Naive thymus-derived CD8-positive, alpha-beta T cell (primary cell): ENCODE results near the gene KIRREL3. TPM values are rescaled to one million over a fixed set of nuclear protein-coding genes. Genes with fewer than 3 reads are reported as not detected.

Experiments used
- ATAC-seq, 2 donors: fragments of 150-1000 bp; cut with Tn5 transposase in 1 of 2; sonication (Bioruptor Pico), chemical (Tn5 transposase) in 1 of 2; 1 replicate in 1 of 2; 2 replicates in 1 of 2; pipeline ENCODE4 v1.10.0; 2021; ENCODE audit warnings: mild to moderate bottlenecking in 2 of 2, moderate library complexity in 2 of 2
- POLR2A ChIA-PET: fragments of 350-600 bp; sonication (Branson Sonifier 250); formaldehyde crosslinking; loops from one replicate; lab custom pipeline; 2021; ENCODE audit warnings: antibody characterized with exemption; lab: Charles Lee
- DNase-seq, 10 donors: peaks; one replicate each; pipeline versions ENCODE4 v3.0.0 to v3.0.0-alpha.2; 2020 to 2022
- H3K27ac Mint-ChIP-seq, 10 donors: one replicate each; pipeline ENCODE4 v1.8.0; 2020 to 2022; ENCODE audit warnings: mild to moderate bottlenecking in 10 of 10, mixed read lengths in 10 of 10, moderate library complexity in 4 of 10, inconsistent platforms in 1 of 10
- H3K27me3 Mint-ChIP-seq, 5 donors: one replicate each; pipeline ENCODE4 v1.8.0; 2021 to 2022; ENCODE audit warnings: mixed read lengths in 5 of 5
- H3K36me3 Mint-ChIP-seq, 3 donors: one replicate each; pipeline ENCODE4 v1.8.0; 2020 to 2022; ENCODE audit warnings: mixed read lengths in 3 of 3, mild to moderate bottlenecking in 2 of 3, inconsistent platforms in 1 of 3
- H3K4me1 Mint-ChIP-seq, 4 donors: one replicate each; pipeline ENCODE4 v1.8.0; 2021 to 2022; ENCODE audit warnings: mixed read lengths in 4 of 4
- H3K4me3 Mint-ChIP-seq, 10 donors: one replicate each; pipeline ENCODE4 v1.8.0; 2020 to 2022; ENCODE audit warnings: mild to moderate bottlenecking in 10 of 10, mixed read lengths in 10 of 10, moderate library complexity in 6 of 10, inconsistent platforms in 1 of 10
- H3K9me3 Mint-ChIP-seq, 9 donors: one replicate each; pipeline ENCODE4 v1.8.0; 2020 to 2022; ENCODE audit warnings: mixed read lengths in 9 of 9, mild to moderate bottlenecking in 3 of 9, inconsistent platforms in 1 of 9, moderate library complexity in 1 of 9
- polyA plus RNA-seq, 3 donors: library from polyadenylated mRNA; unstranded; fragments of 300-500 nt; fragmentation: Illumina TruSeq; gene quantifications; one replicate each; pipeline ENCODE4 v1.2.3, GENCODE V29; 2021
- total RNA-seq, 8 experiments: library from RNA in 2 of 8; stranded (reverse) in 2 of 8; gene quantifications; one replicate each; pipeline ENCODE4 v1.2.3 and lab custom pipeline; 2021 to 2026

KIRREL3 gene
- total and polyA plus RNA-seq, 5 experiments from 2014 or later = not detected

DNA sequence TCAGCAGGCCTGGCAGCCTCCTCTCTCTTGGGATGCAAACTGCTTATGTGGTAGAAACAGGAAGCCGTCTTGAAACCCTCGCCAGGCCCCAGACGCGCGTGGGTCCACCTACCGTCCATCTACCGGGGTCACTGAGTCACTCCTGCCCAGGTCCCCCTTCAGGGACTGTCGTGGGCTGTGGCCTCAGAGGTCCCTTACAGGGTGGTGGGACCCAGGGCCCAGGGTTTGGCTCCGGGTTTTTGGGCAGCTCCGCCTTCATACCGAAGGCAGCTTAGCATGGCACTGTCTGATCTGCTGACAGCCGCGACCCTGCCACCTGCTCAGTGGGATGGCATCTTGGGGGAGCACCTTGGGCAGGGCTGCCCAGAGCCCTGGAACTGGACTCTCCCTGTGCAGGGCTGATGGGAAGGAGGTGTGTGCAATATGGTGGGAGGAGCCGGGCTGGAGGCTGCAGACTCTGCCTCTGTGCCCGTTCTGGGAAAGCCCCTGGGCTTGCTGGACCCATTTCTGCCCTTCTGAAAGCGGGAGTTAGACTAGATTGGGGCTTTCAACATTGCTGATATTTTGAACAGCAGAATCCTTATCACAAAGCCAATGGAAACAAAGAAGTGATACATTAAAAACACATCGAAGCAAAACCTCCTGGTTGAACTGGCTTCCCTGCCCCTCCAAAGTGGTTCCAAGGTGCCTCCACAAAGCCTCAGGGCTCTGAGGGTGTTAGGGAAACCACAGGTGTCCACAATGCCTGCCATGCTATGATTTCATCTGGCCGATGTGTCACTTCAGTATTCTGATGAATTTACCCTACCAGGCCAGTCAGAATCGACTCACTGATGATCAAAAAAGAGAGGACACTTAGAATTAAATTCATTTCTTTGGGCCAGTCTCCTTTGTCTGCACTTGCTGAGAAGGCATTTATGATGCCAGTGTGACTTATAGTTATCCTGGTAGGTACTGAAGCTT, 316.5 kb downstream of the KIRREL3 start:
- POLR2A ChIA-PET = no interaction called here
- H3K27me3 Mint-ChIP-seq = peaks cover 2 to 17% (median 9%) of the 10 kb centered on the region in 5 donors
- no peak for DNase-seq

GRCh38 chr11:126682590-126682989, 318.0 kb downstream of the KIRREL3 start:
- POLR2A ChIA-PET = no interaction called here
- DNase-seq (no peak), ATAC-seq (no peak)
- no peaks in the 10 kb centered on the region for H3K4me1 Mint-ChIP-seq
- peaks cover 2 to 18% (median 11%) of the 10 kb centered on the region in 5 donors for H3K27me3 Mint-ChIP-seq
- no peak overlapping the region for H3K4me3 Mint-ChIP-seq
- H3K27ac Mint-ChIP-seq = no peak overlapping the region
- H3K36me3 Mint-ChIP-seq = no peaks in the 10 kb centered on the region
- H3K9me3 Mint-ChIP-seq = no peaks in the 10 kb centered on the region

More for the DNA sequence above, 316.5 kb downstream of the KIRREL3 start:
- ATAC-seq = no peak
- Mint-ChIP-seq H3K9me3 (no peaks in the 10 kb centered on the region), H3K36me3 (no peaks in the 10 kb centered on the region), H3K4me3 (no peak overlapping the region), H3K4me1 (no peaks in the 10 kb centered on the region), H3K27ac (no peak overlapping the region)

DNA sequence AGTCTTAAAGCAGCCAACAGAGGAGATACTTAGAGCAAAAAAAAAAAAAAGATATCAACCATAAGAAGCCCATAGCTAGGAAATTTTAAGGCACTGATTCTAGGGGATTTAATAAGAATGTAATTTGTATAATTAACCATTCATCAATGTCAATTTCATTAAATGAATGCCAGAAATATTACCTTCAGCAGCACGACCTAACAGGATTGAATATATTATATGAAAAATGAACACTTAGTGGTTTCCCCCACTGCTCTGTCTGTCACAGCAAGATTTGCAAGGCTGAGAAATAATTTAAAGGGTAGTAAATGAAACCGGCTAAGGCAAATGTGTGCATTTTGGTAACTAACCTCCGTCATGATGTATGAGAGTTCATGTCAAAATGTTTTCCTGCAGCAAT, 319.9 kb downstream of the KIRREL3 start:
- POLR2A ChIA-PET = no interaction called here
- Mint-ChIP-seq H3K9me3 (no peaks in the 10 kb centered on the region), H3K27me3 (peaks cover 6 to 25% (median 10%) of the 10 kb centered on the region in 5 donors), H3K4me1 (no peaks in the 10 kb centered on the region), H3K27ac (no peak overlapping the region), H3K4me3 (no peak overlapping the region), H3K36me3 (no peaks in the 10 kb centered on the region)
- no peak for DNase-seq
- no peak for ATAC-seq

DNA sequence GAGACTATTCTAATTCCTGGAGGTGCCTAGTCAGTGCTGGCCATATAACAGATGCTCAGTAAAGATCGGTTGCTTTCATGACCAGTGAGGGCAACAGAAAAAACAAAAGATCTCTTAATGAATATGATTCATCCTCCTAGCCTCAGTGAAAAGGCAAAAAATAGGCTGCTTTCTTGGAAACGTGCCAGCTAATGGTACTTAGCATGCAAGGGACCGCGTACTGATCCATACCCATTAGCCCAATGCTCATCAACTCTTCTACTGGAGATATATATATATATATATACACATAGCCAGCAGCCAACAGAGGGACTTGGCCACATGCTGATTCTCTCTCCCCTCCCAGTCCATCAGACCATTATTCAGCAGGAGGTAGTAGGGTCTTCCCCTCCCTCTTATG, 320.4 kb downstream of the KIRREL3 start:
- H3K27ac Mint-ChIP-seq = no peak overlapping the region
- DNase-seq = no peak
- no peaks in the 10 kb centered on the region for H3K36me3 Mint-ChIP-seq
- no peak overlapping the region for H3K4me3 Mint-ChIP-seq
- peaks cover 7 to 25% (median 12%) of the 10 kb centered on the region in 5 donors for H3K27me3 Mint-ChIP-seq
- no peaks in the 10 kb centered on the region for H3K9me3 Mint-ChIP-seq
- POLR2A ChIA-PET = no interaction called here
- no peaks in the 10 kb centered on the region for H3K4me1 Mint-ChIP-seq
- ATAC-seq = no peak

DNA sequence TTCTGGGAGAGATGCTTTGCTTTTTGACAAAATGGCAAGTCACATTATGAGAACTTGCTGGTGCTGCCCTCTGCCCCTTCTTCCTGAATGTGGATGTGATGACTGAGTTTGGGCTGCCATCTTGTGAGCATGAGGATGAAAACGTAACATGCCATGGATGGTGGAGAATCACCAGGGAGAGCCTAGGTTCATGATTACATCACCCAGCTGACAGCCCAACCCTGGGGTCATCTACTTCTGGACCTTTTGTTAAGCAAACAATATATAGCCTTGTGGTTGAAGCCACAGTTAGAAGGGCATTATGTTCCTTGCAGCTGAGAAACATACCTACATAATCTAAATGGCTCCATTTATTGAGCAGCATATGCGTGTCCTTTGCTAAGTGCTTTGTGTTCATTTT, 321.5 kb downstream of the KIRREL3 start:
- no peaks in the 10 kb centered on the region for H3K4me1 Mint-ChIP-seq
- POLR2A ChIA-PET = no interaction called here
- peaks cover 7 to 24% (median 13%) of the 10 kb centered on the region in 5 donors for H3K27me3 Mint-ChIP-seq
- H3K36me3 Mint-ChIP-seq = no peaks in the 10 kb centered on the region
- ATAC-seq = no peak
- H3K9me3 Mint-ChIP-seq = no peaks in the 10 kb centered on the region
- no peak overlapping the region for H3K27ac Mint-ChIP-seq
- no peak for DNase-seq
- no peak overlapping the region for H3K4me3 Mint-ChIP-seq

GRCh38 chr11:126676536-126676935, 324.0 kb downstream of the KIRREL3 start:
- no peak overlapping the region for H3K27ac Mint-ChIP-seq
- POLR2A ChIA-PET = no interaction called here

DNA sequence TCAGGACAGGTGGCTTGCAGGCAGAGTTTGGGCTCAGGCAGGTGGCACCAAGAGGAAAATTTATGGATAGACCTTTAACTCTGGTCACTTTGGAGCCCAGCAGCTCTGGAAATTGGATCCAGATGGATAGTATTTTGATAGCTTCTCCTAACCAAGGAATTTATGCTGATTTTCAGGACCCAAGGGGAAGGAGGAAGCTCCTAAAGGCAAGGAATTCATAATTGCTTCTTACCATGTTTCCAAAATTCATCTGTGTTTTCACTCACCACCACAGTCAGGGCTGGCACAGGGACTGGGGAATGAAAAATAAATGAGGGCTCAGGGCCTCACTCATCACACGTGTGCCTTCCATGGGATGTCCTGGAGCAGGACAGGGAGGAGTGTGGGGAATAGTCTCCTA, 327.3 kb downstream of the KIRREL3 start:
- no peak overlapping the region for H3K27ac Mint-ChIP-seq
- no peaks in the 10 kb centered on the region for H3K36me3 Mint-ChIP-seq
- POLR2A ChIA-PET = no interaction called here
- no peaks in the 10 kb centered on the region for H3K4me1 Mint-ChIP-seq
- no peak for DNase-seq
- no peaks in the 10 kb centered on the region for H3K9me3 Mint-ChIP-seq
- H3K27me3 Mint-ChIP-seq = peaks cover 13 to 35% (median 20%) of the 10 kb centered on the region in 5 donors
- ATAC-seq = no peak
- H3K4me3 Mint-ChIP-seq = no peak overlapping the region

More at GRCh38 chr11:126676536-126676935, 324.0 kb downstream of the KIRREL3 start:
- H3K9me3 Mint-ChIP-seq = no peaks in the 10 kb centered on the region
- DNase-seq = no peak
- peaks cover 9 to 22% (median 11%) of the 10 kb centered on the region in 5 donors for H3K27me3 Mint-ChIP-seq
- H3K36me3 Mint-ChIP-seq = no peaks in the 10 kb centered on the region
- no peaks in the 10 kb centered on the region for H3K4me1 Mint-ChIP-seq
- ATAC-seq = no peak
- no peak overlapping the region for H3K4me3 Mint-ChIP-seq

GRCh38 chr11:126669416-126669815, 331.2 kb downstream of the KIRREL3 start:
- POLR2A ChIA-PET = no interaction called here

GRCh38 chr11:126664643-126665042, 335.9 kb downstream of the KIRREL3 start:
- peaks cover 0 to 47% (median 11%) of the 10 kb centered on the region in 5 donors for H3K27me3 Mint-ChIP-seq
- ATAC-seq (no peak), DNase-seq (no peak)
- no peaks in the 10 kb centered on the region for H3K36me3 Mint-ChIP-seq
- no peaks in the 10 kb centered on the region for H3K4me1 Mint-ChIP-seq
- H3K27ac Mint-ChIP-seq = no peak overlapping the region
- POLR2A ChIA-PET = no interaction called here
- no peak overlapping the region for H3K4me3 Mint-ChIP-seq
- peaks cover 0 to 2% (median 0%) of the 10 kb centered on the region in 9 donors for H3K9me3 Mint-ChIP-seq

More at GRCh38 chr11:126669416-126669815, 331.2 kb downstream of the KIRREL3 start:
- H3K27ac Mint-ChIP-seq = no peak overlapping the region
- no peak for ATAC-seq
- H3K4me1 Mint-ChIP-seq = no peaks in the 10 kb centered on the region
- DNase-seq = no peak
- no peaks in the 10 kb centered on the region for H3K36me3 Mint-ChIP-seq
- H3K9me3 Mint-ChIP-seq = peaks cover 0 to 2% (median 0%) of the 10 kb centered on the region in 9 donors
- peaks cover 5 to 34% (median 16%) of the 10 kb centered on the region in 5 donors for H3K27me3 Mint-ChIP-seq
- H3K4me3 Mint-ChIP-seq = no peak overlapping the region

- H3K9me3 Mint-ChIP-seq = peaks cover 0 to 2% (median 0%) of the 10 kb centered on the region in 9 donors
- H3K27ac Mint-ChIP-seq = no peak overlapping the region
- peaks cover 0 to 41% (median 11%) of the 10 kb centered on the region in 5 donors for H3K27me3 Mint-ChIP-seq
- ATAC-seq (no peak), DNase-seq (no peak)
- no peaks in the 10 kb centered on the region for H3K36me3 Mint-ChIP-seq
- H3K4me3 Mint-ChIP-seq = no peak overlapping the region
- POLR2A ChIA-PET = no interaction called here
- no peaks in the 10 kb centered on the region for H3K4me1 Mint-ChIP-seq
Measured at GRCh38 chr11:126663749-126664592, 336.6 kb downstream of the KIRREL3 start.

GRCh38 chr11:126662035-126662790, 338.4 kb downstream of the KIRREL3 start:
- Mint-ChIP-seq H3K4me1 (no peaks in the 10 kb centered on the region), H3K27me3 (peaks cover under 1 to 37% (median 9%) of the 10 kb centered on the region in 5 donors), H3K27ac (no peak overlapping the region), H3K36me3 (no peaks in the 10 kb centered on the region), H3K4me3 (no peak overlapping the region), H3K9me3 (peaks cover 0 to under 1% (median 0%) of the 10 kb centered on the region in 9 donors)
- POLR2A ChIA-PET = no interaction called here
- no peak for DNase-seq
- no peak for ATAC-seq

- H3K4me3 Mint-ChIP-seq = no peak overlapping the region
- DNase-seq (no peak), ATAC-seq (no peak)
- H3K36me3 Mint-ChIP-seq = no peaks in the 10 kb centered on the region
- H3K4me1 Mint-ChIP-seq = no peaks in the 10 kb centered on the region
- H3K27me3 Mint-ChIP-seq = peaks cover 1 to 32% (median 6%) of the 10 kb centered on the region in 5 donors
- no peaks in the 10 kb centered on the region for H3K9me3 Mint-ChIP-seq
- POLR2A ChIA-PET = no interaction called here
- no peak overlapping the region for H3K27ac Mint-ChIP-seq
Measured at GRCh38 chr11:126660761-126661425, 339.7 kb downstream of the KIRREL3 start.
